Vagina (tissue), 2 donors: ENCODE results near the gene TTC1.
"Not testable (repeated sequence)": the region's sequence is repeated elsewhere in the genome, so short reads cannot be mapped to it uniquely, and the experiment has no call there.

Experiments
- CTCF ChIP-seq, 3 experiments: fragments of 450-650 bp in 2 of 3; fragments of 200-600 bp in 1 of 3; sonication (generic) in 1 of 3; IDR thresholded peaks; one replicate each; pipeline ENCODE4 v1.5.1; 2017 to 2019; ENCODE audit warnings: antibody characterized with exemption in 3 of 3, mild to moderate bottlenecking in 2 of 3, moderate library complexity in 2 of 3
- POLR2A ChIP-seq, 2 donors: fragments of 450-650 bp; IDR thresholded peaks; one replicate each; pipeline ENCODE4 v1.6.1; 2017; ENCODE audit warnings: antibody characterized with exemption in 2 of 2, mild to moderate bottlenecking in 2 of 2, moderate library complexity in 2 of 2
- POLR2AphosphoS5 ChIP-seq, 2 donors: sonication (generic); formaldehyde crosslinking; IDR thresholded peaks; one replicate each; pipeline ENCODE4 v1.9.0; 2017; ENCODE audit warnings: antibody characterized with exemption in 2 of 2, mild to moderate bottlenecking in 2 of 2, low read depth in 1 of 2; ENCODE audit not compliant: insufficient read depth in 1 of 2

GRCh38 chr5:160008529-160008876 lies 436 bp upstream of the TTC1 start:
- not testable (repeated sequence) for TF ChIP-seq CTCF (IDR thresholded peaks at IDR 0.05); POLR2AphosphoS5 (IDR thresholded peaks at IDR 0.05; ENCODE audit: insufficient read depth in 1 of 2, low read depth in 1 of 2); POLR2A (IDR thresholded peaks at IDR 0.05)
